NCI-H748 (cell line): Measurements from ENCODE around the gene UNK.
"Not testable (repeated sequence)": the region's sequence is repeated elsewhere in the genome, so short reads cannot be mapped to it uniquely, and the experiment has no call there.

Experiments used
- DNase-seq: peaks from one replicate; lab custom pipeline; 2025; ENCODE audit not compliant: unreplicated experiment; lab: John Stamatoyannopoulos, UW

The UNK gene

GRCh38 chr17:75793460-75793859 lies 8.9 kb downstream of the UNK start:
- DNase-seq, result no peak

GRCh38 chr17:75795820-75796607 lies 11.4 kb downstream of the UNK start:
- no peak for DNase-seq

GRCh38 chr17:75799402-75799801 lies 14.8 kb downstream of the UNK start:
- no peak for DNase-seq

GRCh38 chr17:75803883-75804282 lies 19.3 kb downstream of the UNK start:
- DNase-seq, result no peak

- DNase-seq, result no peak
Observed at GRCh38 chr17:75806822-75807500, 22.4 kb downstream of the UNK start.

GRCh38 chr17:75807861-75808260 lies 23.3 kb downstream of the UNK start:
- DNase-seq, result no peak

- DNase-seq, result no peak
Observed at GRCh38 chr17:75808549-75808904, 23.9 kb downstream of the UNK start.

GRCh38 chr17:75808905-75809621 lies 24.5 kb downstream of the UNK start:
- DNase-seq, result no peak

GRCh38 chr17:75809631-75810111 lies 25.1 kb downstream of the UNK start:
- no peak for DNase-seq

- peak; percentile 3 for DNase-seq
Observed at GRCh38 chr17:75810216-75810615, 25.6 kb downstream of the UNK start.

GRCh38 chr17:75810756-75811155 lies 26.1 kb downstream of the UNK start:
- not testable (repeated sequence) for DNase-seq

GRCh38 chr17:75811174-75811573 lies 26.6 kb downstream of the UNK start:
- DNase-seq, result no peak

GRCh38 chr17:75812096-75813013 lies 27.7 kb downstream of the UNK start:
- no peak for DNase-seq

- no peak for DNase-seq
Observed at GRCh38 chr17:75813081-75814020, 28.7 kb downstream of the UNK start.

GRCh38 chr17:75814021-75814395 lies 29.4 kb downstream of the UNK start:
- no peak for DNase-seq

GRCh38 chr17:75814900-75815373 lies 30.3 kb downstream of the UNK start:
- DNase-seq, result no peak

- no peak for DNase-seq
Observed at GRCh38 chr17:75815399-75815798, 30.8 kb downstream of the UNK start.

- DNase-seq, result no peak
Observed at GRCh38 chr17:75816693-75817092, 32.1 kb downstream of the UNK start.

GRCh38 chr17:75817571-75817970 lies 33.0 kb downstream of the UNK start:
- no peak for DNase-seq
